GM18502 (cell line): ENCODE measurements around the gene NPSR1.
"Not testable (repeated sequence)": the region's sequence is repeated elsewhere in the genome, so short reads cannot be mapped to it uniquely, and the experiment has no call there.

Source experiments
- ATAC-seq: cut with Tn5 transposase; IDR thresholded peaks from one replicate; pipeline ENCODE4 v1.9.1; 2021; ENCODE audit warnings: mild to moderate bottlenecking; ENCODE audit not compliant: unreplicated experiment, poor library complexity

The NPSR1 gene, protein sequence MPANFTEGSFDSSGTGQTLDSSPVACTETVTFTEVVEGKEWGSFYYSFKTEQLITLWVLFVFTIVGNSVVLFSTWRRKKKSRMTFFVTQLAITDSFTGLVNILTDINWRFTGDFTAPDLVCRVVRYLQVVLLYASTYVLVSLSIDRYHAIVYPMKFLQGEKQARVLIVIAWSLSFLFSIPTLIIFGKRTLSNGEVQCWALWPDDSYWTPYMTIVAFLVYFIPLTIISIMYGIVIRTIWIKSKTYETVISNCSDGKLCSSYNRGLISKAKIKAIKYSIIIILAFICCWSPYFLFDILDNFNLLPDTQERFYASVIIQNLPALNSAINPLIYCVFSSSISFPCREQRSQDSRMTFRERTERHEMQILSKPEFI

GRCh38 chr7:34657632-34658268 is at the start of gene NPSR1:
TSS of gene NPSR1 (plus strand) at chr7:34658218. CDS start at chr7:34658413, 195 bp downstream.
- no peak for ATAC-seq

- no peak for ATAC-seq
Observed at GRCh38 chr7:34612661-34613060, 45.4 kb upstream of the NPSR1 start.

GRCh38 chr7:34620425-34620824 is 37.6 kb upstream of the NPSR1 start:
- ATAC-seq = no peak

GRCh38 chr7:34622182-34622581 is 35.8 kb upstream of the NPSR1 start:
- ATAC-seq = no peak

- ATAC-seq = no peak
Observed at GRCh38 chr7:34622771-34623250, 35.2 kb upstream of the NPSR1 start.

- not testable (repeated sequence) for ATAC-seq
Observed at GRCh38 chr7:34628618-34629017, 29.4 kb upstream of the NPSR1 start.

DNA sequence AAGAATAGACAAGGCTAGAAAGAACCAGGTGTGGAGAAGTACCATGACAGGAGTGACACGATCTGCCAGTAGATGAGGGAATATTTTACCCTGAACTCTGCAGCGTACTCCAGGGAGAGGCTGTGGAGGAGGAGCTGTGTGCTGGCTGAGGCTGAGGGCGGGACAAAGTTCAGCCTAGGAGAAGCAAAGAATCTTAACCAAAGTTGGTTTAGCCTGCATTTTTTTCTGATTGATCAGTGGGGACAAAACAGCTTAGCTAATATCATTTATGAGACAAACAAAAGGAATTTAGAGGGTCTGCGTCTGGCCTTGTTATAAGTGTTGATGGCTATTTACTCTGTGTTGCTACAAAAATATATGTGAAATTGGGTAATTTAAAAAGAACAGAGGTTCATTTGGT is 5.2 kb upstream of the NPSR1 start:
- no peak for ATAC-seq

DNA sequence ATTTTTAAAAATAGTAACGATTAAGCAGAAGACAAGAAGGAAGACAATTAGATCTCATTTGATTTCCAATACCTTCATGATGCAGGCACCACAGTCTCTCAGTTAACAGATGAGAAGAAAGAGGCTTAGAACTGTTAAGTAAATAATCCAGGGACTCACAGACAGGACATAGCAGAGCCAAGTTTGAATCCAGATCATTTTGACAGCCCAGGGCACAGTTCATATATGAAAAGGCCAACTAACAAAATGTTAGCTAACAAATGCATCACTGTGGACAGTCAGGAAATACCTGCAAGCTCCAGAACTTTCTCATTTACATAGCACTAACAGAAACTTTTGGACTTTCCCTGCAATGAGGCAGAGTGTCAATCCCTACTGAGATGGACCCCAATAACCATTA is 4.2 kb upstream of the NPSR1 start:
- ATAC-seq = no peak

GRCh38 chr7:34655384-34655783 is 2.6 kb upstream of the NPSR1 start:
- ATAC-seq = no peak

DNA sequence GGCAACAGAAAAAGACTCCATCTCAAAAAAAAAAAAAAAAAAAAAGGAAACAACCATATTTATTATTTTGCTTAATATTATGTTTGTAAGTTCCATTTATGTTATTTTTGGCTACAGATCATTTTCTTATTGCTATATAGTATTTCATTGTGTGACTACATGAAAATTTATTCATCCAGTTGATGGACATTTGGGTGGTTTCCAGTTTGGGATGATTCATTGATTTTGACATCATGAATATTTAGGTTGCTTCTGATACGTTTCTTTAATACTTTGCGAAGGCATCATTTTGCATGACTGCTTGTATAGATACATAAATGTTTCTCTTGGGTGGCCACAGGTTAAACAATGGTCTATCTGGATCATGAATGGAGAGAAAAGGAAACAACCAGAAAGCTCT is 2.0 kb upstream of the NPSR1 start:
- ATAC-seq = no peak

GRCh38 chr7:34659472-34660075 is 1.6 kb downstream of the NPSR1 start:
- no peak for ATAC-seq

- no peak for ATAC-seq
Observed at GRCh38 chr7:34662058-34662708, 4.2 kb downstream of the NPSR1 start.

GRCh38 chr7:34664755-34665154 is 6.7 kb downstream of the NPSR1 start:
- no peak for ATAC-seq

GRCh38 chr7:34672430-34672829 is 14.4 kb downstream of the NPSR1 start:
- ATAC-seq = no peak

GRCh38 chr7:34673066-34673465 is 15.0 kb downstream of the NPSR1 start:
- no peak for ATAC-seq

GRCh38 chr7:34675749-34676374 is 17.8 kb downstream of the NPSR1 start:
- ATAC-seq = peak; percentile 79

DNA sequence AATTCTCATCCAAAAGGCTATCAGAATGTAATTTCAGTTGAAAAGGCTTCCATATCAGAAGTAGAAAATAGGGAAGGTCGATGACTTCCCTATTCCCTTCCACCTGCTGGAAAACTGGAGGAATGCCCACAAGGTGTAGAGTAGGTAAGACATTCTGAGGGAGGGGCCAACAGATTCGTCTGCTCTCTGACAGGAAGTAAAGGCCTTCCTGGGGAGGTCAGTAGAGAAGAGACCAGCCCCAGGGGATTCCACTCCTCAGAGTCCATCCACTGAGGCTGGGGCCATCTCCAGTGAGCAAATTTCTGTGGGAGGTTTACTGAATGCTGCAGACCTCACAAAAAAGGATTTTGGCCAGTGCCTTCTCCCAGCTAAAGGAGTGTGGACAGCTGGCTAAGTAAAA is 19.5 kb downstream of the NPSR1 start:
- ATAC-seq = no peak

DNA sequence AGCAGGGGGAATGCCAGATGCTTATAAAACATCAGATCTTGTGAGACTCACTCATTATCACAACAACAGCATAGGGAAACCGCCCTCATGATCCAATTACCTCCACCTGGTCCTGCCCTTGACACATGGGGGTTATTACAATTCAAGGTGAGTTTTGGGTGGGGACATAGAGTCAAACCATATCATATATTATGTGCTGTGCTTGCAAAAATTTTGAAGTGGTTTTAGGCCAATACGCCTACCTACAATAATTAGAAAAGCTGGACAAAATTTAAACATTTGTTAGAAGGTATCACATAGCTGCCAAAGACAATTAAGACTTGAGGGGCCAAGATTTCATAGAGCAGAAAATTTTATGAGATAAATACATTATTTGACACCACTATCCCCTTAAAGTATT is 29.5 kb downstream of the NPSR1 start:
- ATAC-seq = no peak

GRCh38 chr7:34696415-34696814 is 38.4 kb downstream of the NPSR1 start:
- no peak for ATAC-seq

DNA sequence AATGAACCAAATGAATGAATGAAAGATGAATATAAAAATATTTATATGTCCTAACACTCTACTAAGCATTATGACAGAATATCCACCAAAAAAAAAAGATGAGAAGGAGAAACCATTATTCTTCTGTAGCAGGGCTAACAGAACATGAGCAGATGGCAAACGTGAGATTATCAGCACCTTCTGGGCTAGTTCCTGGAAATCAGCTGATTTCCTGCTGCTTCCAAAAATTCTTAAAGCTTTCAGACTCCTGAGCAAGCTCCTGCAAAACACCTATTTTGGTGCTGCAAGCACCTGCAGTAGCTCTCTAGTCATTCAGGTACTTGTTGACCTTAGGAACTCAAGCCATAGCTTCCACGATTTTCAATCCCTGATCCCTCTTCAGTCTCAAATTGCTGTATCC is 51.8 kb downstream of the NPSR1 start:
- no peak for ATAC-seq
